Lower leg skin (tissue), 3 donors: ENCODE measurements around the gene RNLS.

Source experiments
- CTCF ChIP-seq, 3 donors: fragments of 450-650 bp; IDR thresholded peaks; one replicate each; pipeline ENCODE4 v1.5.1; 2016; ENCODE audit warnings: antibody characterized with exemption in 3 of 3, mild to moderate bottlenecking in 3 of 3, moderate library complexity in 2 of 3
- POLR2A ChIP-seq, 2 donors: fragments of 450-650 bp; IDR thresholded peaks; one replicate each; pipeline ENCODE4 v1.6.1; 2016 to 2017; ENCODE audit warnings: antibody characterized with exemption in 2 of 2, mild to moderate bottlenecking in 1 of 2, moderate library complexity in 1 of 2

- no peak for TF ChIP-seq CTCF (IDR thresholded peaks at IDR 0.05)
- no peak for TF ChIP-seq POLR2A (IDR thresholded peaks at IDR 0.05)
Observed at GRCh38 chr10:88471899-88472298, 111.2 kb downstream of the RNLS start.
